ENCODE data around the gene LMAN2.
"Not testable (repeated sequence)": the region's sequence is repeated elsewhere in the genome, so short reads cannot be mapped to it uniquely, and the experiment has no call there.

Gene LMAN2

DNA sequence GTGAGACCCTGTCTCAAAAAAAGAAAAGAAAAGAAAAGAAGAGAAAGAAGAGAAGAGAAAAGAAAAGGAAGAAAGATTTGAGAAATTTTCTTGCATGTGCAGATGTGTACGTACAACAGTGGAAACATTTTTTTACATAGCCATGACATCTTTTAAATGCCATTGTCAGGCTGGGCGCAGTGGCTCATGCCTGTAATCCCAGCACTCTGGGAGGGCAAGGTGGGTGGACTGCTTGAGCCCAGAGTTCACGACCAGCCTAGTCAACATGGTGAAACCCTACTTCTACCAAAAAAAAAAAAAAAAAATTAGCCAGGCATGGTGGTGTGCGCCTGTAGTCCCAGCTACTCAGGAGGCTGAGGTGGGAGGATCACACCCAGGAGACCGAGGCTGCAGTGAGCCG, 6.6 kb downstream of the LMAN2 start:
- DNase-seq = no peak

DNA sequence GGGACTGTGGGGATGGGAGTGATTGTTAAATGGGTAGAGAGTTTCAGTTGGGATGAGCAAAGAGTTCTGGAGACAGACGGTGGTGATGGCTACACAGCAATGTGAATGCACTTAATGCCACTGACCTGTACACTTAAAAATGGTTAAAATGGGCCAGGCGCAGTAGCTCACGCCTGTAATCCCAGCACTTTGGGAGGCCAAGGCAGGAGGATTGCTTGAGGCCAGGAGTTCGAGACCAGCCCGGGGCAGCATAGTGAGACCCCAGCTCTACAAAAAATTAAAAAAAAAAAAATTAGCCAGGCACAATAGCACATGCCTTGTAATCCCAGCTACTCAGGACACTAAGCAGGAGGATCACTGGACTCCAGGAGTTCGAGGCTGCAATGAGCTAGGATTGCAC, 7.7 kb downstream of the LMAN2 start:
- DNase-seq = no peak

DNA sequence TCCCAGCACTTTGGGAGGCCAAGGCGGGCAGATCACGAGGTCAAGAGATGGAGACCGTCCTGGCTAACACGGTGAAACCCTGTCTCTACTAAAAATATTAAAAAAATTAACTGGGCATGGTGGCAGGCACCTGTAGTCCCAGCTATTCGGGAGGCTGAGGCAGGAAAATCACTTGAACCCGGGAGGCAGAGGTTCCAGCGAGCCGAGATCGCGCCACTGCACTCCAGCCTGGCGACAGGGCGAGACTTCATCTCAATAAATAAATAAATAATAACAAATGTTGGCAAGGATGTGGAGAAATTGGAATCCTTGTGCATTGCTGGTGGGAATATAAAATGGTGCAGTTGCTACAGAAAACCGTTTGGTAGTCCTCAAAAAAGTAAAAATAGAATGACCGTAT, 8.5 kb downstream of the LMAN2 start:
- not testable (repeated sequence) for DNase-seq

DNA sequence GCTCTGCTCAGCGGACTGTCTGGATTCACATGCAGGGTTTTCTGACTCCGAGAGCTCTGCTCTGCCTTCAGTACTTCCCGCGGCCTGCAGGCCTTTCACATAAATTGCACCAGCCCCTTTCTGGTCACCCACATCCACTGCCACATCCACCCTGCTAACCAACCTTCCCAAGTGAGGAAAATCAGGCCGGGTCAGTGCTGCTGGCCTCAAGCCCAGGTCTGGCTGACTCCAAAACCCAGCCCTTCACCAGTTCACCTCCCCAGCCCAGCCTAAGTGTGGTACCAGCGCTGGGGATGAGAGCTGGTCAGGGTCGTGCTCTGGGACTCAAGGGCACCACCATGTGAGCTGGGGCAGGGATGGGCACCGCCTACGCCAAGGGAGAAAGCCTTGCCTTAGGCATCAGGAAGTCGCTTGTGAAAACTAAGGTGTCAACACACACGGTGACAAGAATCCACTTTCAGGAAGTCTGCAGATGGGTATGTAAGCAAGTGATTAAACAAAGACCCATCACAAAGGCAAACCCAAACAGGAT, 12.3 kb downstream of the LMAN2 start:
- no peak for DNase-seq

DNA sequence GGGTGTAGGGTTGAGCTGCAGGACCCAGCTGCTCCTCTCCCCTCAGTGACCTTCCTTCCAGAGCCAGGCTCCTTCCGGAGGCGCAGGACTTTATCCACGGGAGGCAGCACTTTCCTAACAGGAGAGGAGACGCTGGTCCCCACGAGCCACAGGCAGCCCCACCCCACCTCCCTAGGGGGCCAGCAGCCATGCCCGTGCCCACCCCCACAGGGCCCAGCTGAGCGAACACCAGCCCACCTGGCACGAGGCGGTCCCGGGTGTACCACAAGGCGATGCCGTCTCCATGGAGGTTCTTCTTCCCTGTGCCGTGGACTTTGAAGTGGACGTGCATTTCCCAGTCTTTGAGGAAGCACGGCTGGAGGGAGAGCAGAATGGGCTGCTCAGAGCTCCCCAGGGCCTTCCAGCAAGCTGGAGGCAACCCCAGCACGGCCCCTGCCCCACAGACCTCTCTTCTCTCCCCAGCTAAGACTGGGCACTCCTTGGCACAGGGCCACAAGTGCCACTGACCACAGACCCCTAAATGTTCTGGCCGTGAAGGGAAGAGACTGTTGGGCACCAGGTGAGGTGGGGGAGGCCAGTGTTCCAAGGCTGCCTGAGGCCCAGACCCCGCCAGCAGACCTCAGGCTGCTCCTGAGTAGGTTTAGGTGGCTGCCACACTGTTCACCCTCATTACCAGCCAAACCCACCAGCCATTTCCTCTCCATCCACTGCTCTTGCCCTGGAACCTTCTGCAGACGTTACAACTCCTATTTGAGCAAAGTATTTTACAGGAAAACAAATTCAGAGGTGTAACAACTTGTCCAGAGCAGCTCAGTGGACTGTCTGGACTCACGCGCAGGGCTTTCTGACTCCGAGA, 13.0 kb downstream of the LMAN2 start:
- DNase-seq = no peak

DNA sequence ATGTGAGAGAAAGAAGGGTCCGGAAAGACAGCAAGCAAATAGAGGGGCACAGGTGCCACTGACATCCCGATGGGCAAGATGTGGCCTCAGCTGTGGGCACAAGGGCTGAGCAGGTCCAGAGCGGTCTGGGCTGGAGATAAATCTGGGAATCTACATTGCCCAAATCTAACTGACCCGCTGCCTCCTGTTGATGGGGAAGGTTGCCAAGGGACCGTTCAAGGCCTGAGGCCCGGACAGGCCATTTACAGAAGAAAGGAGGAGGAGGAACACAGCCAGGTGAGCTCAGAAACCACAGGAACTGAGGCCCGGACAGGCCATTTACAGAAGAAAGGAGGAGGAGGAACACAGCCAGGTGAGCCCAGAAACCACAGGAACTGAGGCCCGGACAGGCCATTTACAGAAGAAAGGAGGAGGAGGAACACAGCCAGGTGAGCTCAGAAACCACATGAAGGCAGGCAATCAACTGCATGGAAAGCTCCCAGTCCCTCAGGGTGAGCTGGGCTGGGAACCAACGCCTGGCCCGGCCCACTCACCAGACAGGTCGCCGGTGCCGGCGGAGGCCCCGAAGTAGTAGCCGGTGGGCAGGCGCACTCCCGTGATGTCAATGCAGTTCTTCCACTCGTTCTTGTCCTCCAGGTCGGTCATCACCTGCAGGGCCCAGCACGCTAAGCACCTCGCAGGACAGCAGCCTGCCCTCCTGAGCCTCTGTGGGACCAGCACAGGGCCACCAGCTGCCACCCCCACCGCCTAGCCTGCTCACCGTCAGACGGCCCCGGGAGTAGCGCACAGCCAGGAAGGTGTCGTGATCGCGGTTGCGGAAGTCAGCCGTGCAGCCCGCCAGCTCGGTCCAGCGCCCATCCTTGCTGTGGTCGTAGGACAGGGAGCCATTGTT, 14.6 kb downstream of the LMAN2 start:
- no peak for DNase-seq

DNA sequence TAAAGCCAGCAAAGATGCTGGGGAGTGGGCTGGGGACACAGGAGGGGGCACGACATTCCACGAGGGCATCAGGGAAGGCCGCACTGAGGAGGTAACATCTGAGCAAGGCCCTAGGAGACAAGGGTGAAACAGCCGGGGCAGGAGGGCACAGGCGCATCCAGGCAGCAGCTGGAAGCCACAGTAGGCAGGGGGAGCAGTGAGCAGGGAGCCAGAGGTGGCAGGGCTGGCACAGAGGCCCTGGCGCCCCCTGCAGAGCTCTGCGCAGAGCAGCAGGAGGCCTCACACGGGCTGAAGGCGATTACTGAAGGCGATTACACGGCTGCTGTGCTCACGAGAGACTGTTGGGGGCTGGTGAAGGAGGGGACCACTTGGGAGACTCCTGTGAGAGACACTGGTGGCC, 15.4 kb downstream of the LMAN2 start:
- DNase-seq = no peak

DNA sequence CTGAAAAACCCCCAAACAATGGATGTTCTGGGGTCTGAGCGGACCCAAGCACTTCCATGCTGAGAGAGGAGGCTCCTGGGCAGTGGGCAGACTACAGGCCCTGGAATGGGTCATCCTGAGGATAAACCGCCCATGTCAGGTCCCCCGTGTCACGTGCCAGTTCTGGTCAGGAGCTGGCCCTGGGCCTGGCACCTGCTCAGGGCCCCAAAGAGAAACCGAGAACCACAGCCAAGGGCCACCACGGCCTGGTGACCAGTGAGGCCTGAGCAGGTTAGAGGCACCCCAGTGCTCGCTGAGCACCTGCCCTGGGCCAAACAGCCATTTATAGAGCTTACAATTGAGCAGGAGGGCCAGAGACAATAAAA, 15.8 kb downstream of the LMAN2 start:
- DNase-seq = no peak

DNA sequence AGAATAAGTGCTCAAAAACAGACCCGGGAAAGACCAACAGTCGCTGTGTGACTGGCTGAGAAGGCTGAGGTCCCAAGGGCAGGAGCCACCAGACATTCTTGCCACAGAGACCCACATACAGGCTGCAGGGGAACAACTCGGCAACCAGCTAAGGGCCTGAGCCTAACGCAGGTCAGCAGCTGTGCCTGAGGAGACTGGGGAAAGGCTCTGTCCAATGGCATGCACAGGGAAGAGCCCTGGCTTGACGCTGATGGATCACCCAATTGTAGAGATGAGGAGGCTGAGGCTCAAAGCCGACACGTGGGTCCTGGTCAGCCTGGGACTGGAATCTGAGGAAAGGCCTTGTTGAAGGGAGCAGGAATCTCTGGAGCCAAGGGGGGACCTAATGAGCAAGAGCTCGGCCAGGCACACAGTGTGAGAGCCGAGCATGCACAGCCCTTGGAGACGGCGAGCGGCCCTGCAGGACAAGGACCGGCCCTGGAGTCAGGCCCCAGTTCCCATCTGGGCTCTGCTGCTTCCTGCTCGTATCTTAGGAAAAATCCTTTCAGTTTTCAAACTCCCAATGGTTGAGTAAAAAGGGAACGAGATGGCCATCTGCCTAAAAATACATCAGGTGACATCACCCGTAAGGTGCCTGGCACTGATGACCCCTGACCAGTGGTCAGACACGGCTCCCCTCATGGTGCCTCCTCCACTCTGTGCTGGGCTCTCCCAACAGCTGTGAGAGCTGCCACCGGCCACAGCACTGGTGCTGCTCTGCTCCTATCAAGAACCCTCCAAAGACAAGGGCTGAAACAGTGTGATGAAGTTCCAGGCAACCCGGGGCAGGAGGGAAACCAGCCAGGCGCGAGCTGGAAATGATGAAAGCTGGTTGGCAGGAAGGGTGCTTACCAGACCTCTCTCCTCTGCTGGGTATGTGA, 16.4 kb downstream of the LMAN2 start:
- no peak for DNase-seq

DNA sequence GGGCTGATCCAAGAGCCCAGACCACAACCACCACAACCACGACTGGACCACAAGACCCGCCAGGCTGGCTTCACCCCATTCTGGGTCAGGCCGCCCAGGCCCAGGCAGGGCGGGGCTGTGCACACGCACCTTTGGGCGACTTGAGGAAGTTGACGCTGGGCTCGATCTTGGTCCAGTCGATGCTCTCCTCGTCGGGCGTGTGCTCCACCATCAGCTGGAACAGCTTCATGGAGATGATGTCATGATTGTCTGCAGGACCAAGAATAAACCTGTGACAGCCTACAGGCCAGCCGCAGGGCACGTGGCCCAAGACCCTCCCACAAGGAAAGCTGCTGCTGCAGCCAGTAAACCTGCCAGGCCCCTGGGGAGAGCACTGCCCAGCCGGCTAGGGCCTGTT, 17.3 kb downstream of the LMAN2 start:
- no peak for DNase-seq

DNA sequence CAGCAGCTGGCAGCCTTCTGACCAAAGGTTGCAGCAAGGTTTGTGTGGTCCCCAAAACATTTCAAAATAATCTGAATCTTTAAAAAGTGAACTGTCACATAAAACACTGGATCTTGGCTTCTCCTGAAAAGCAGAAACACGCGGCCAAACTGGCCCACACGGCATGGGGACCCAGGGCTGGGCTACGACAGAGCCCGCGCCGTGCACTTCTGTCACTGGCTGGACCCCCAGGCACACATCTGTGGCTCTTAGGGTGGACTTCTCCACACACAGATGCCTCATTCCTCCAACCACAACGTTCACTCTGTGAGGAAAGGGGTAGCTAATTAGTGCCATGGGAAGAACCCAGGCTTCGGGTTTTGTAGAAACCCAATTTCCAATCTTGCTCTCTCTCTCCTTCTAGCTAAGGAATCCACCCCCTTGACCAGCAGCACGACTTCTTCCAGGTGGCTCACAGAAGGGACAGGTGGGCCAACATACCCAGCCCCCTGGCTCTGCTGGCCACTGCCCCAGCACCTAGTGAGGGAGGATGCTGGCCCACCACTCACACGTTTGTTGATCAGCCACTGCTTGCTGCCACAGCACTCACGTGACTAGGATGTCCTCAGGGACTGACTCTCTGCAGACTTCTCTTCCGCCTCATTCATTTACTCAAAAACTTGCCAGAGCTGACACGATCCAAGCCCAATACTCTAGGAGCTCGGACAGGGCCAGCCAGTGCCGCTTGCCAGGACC, 17.9 kb downstream of the LMAN2 start:
- DNase-seq = no peak

DNA sequence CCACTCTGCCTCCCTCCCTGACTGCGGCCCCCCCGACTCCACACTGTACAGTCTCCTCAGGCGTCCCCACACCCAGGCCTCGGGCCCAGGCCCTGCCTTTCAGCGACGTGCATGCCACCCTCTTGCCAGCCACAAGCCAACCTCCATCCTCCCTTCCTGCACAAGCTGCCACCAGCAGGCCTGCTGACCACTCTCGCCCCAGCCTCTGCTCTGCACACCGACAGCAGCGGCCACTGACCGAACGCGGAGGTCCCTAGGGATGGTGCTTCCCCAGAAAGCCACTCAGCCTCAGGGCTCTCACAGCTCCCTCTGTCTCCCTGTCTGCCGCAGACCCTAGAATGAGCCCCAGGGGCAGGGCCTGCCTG, 18.6 kb downstream of the LMAN2 start:
- DNase-seq = no peak

DNA sequence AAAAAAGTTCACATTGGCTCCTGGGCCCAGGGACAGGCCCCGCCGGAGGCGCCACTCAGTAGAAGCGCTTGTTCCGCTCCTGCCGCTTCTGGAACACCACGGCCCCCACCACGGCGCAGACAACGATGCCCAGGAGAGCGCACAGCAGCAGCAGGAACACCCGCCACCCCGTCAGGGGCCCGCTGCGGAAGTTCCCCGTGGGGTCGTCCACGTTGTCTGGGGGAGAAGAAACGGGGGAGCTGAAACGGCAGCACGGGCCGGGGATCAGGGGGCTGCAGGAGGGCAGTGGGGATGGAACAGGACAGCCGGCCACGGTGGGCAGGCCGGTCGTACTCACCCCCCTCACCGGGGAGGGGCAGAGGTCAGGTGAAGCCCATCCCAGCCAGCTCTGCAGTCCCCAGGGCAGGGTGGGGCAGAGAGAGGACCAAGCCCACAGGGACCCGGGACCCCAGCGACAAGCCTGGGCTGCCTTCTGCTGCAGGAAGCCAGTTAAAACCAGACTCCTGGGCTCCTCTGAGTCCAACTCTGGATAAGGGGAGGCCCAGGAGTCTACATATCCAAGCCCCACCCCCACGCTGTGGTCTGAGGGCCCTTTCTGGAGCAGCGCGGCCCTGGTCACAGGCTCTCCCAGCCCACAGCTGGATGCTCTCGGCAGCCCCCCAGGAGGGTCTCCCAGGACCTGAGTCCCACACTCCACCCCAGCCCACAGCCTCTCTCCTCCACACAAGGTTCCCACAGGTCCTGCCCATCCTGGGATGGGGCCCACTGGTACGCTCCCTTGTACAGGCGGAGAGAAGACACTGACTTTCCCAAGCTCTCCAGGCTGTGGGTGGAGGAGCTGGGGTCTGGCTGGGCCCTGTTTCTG, 19.2 kb downstream of the LMAN2 start:
- DNase-seq = no peak

DNA sequence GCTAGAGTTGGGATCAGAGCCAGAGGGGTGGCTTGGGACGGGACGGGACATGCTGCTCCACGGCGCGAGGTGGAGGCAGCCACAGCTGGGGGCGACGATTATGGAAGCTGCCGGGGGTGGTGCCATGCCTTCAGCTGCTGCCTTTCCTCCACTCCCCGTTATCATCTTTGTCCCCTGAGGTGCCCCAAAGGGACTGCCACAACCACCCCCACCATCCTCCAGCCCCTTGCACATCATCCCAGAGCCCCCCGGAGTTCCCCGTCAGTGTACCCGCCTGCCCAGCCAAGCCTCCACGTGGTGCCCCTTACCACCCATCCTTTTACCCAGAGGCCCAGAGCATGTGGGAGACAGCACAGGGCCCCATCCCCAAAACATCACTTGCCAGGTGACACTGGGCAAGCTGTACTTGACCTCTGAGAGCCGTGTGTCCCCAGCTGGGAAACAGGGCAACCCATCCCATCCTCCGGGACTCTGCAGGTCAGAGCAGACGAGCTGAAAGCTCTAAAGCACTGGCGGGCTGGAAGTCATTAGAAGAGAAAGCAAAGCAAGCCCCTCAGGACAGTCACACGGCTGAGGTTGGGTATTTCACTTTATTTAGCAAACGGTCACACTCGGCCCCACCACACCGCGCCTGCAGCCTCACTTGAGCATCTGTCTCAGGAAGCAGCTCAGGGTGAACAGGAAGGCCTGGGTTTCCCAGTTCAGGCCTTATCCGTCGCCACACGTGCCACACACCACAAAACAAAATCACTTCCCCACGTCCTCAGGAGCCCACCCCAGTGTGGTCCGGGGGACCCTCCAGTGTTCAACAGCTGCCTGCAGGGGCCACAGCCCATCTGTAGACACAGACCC, 20.3 kb downstream of the LMAN2 start:
- no peak for DNase-seq

DNA sequence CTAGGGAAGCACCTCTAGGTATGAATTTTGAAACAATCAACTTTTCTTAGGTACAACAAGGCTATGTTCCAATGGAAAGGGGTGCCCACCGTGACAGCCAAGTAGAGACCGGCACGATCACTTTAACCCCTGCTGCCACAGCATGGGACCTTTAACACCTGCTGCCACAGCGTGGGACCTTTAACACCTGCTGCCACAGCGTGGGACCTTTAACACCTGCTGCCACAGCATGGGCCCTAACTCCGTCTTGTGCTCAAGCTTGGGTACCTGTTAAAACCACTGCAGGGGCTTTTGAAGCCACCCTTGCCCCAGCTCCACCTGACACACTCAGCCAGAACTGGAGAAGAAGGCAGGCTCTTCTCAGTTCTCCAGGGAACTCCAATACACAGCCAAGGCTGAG, 21.6 kb downstream of the LMAN2 start:
- no peak for DNase-seq

DNA sequence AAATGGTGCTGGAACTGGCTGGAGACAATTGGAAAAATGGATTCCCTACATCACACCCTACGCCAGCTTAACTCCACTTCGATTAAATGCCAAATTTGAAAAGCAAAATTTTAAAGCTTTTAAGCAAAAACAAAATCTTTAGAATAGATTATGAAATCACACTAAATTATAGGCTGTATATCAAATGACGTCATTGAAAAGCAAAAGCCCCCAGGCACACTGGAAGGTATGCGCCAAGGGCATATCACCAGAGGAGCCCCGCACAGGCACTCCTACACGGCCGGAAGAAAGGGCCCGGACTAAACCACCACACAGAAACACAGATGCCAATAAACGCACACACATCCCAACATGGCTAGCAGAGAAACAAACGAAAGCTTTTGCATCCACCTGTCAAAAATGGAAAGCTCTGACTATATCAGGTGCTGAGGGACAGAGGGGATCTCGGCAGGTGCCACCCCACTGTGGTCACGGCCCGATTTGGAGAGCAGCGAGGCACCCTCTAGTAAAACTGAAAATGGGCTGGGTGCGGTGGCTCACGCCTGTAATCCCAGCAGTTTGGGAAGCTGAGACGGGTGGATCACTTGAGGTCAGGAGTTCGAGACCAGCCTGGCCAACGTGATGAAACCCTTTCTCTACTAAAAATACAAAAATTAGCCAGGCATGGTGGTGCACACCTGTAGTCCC, 22.8 kb downstream of the LMAN2 start:
- no peak for DNase-seq

DNA sequence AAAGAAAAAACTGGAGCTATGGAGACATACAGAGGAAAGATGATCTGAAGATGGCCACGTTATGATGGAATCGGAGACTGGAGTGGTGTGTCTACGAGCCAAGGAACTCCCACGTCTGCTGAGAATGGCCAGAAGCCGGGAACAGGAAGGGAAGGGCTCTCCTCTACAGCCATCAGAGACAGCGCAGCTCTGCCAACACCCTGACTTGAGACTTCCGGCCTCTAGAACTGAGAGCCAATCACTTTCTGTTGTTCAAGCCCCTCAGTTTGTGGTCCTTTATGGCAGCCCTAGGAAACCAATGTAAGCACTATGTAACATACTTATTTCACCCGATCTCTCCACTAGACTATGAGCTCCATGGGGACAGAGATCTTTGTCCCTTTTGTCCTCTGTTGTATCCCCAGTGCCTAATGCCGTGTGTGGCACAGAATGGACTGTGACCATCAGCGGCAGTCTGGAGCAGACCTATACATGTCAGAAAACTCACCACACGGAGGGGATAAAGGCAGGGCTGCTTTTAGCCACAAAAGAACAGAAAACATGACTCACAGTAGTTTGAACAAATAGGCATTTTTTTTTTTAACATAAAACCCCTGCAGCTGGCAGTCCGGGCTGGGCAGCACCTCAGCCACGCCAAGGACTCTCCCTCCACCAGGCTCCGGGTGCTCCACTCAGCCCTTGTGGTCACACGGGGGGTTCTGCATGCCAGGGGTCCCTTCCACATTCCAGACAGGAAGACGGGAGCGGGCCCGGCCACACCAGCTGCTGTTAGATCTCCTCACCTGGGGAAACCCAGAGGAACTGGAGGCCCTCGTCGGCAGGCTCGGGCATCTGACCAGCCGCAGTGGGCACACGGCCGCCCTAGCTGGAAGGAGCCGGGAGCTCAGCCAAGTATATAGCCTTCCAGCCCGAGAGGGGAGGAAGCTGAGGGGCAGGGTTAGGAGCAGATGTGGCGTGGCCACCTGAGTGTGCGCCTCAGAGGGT, 23.6 kb downstream of the LMAN2 start:
- DNase-seq = no peak

DNA sequence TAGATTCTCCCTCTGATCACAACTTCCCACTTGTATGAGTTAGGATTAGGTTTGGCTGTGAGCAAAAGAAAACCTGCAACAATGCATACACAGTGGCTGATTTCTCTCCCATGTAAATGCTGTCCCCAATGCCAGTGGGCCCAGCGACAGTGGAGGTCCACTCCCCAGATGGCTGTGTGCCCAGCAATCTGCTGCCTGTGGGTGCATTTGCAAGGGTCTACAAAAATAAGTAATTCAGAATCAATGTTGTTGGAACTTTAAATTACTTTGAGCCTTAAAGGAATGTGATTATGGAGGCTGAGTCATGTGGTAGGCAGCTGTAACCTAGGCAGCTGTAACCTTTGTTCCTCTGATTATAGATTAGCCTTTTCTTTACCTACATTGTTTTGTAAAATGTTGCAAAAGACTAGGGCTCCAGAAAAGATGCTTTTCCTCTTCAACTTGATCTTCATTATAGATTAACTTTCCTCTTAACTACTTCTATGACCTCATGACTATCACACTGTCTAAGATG, 25.5 kb downstream of the LMAN2 start:
- DNase-seq = no peak
